ENCODE data around the gene KCNH1. TPM values are rescaled to one million over a fixed set of nuclear protein-coding genes. Genes with fewer than 3 reads are reported as not detected.
"Not testable (repeated sequence)": the region's sequence is repeated elsewhere in the genome, so short reads cannot be mapped to it uniquely, and the experiment has no call there.

The KCNH1 gene
- total RNA-seq, 1 donor from 2014 or later, result 0.08 TPM

DNA sequence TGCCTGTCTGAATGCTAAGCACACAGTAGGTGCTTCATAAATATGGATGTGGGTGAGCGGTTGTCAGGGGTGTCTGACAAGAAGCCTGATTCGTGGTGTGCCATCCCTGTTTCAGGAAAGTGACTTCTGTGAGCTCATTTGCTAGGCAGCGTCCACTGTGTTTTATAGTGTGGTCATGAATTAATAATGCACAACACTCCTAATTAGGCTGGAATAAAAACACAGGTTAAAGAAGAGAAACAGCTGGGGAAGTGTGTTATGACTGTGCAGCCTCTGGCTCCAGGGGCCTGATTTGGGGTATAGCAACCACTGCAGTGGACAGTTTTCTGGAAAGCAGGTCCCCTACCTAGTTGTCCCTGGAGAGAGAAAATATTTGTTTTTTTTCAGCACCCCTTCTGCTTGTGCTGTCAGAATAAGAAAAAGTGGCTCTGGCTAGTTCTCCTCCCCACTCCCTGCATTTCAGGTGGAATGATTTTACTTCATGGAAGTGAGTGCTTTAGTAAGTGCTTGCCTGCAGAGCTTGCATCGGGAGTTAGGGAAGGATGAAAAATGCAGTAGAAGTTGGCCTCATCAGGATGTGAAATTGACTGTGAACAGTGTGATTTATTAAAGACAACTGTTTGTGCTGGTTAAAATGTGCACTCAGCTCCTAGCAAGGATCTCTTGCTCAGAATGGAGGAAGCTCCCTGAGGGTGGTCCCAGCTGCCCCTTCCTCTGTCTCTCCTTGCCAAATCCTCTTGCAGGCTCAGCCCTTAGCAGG is 471.5 kb downstream of the KCNH1 start:
- DNase-seq (ENCODE audit: low spot score) (no peak), ATAC-seq (no peak)

DNA sequence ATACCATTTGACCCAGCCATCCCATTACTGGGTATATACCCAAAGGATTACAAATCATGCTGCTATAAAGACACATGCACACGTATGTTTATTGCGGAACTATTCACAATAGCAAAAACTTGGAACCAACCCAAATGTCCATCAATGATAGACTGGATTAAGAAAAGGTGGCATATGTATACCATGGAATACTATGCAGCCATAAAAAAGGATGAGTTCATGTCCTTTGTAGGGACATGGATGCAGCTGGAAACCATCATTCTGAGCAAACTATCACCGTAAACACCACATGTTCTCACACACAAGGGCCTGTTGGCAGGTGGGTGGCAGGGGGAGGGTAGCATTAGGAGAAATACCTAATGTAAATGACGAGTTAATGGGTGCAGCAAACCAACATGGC is 472.4 kb downstream of the KCNH1 start:
- ATAC-seq; DNase-seq (ENCODE audit: low spot score): not testable (repeated sequence)

DNA sequence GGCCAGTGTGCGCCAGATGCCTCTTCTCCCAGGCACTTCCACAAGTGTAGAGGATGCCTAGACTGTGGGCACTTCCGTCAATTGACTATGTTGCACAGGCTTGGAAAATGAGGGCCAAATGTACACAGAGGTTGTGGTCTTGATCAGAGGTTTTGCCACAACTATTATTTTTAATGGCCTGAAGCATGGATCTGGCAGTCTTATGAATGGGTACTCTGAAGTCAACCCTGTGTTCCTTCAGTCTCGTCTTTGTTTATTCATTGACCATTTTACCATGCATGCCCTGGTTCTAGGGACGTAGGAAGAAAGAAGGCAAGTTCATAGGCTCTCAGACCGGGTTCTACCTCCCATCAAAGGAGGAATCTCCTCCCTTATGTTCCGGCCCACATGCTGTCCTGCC is 476.1 kb downstream of the KCNH1 start:
- ATAC-seq, result no peak
- no peak for DNase-seq (ENCODE audit: low spot score)

DNA sequence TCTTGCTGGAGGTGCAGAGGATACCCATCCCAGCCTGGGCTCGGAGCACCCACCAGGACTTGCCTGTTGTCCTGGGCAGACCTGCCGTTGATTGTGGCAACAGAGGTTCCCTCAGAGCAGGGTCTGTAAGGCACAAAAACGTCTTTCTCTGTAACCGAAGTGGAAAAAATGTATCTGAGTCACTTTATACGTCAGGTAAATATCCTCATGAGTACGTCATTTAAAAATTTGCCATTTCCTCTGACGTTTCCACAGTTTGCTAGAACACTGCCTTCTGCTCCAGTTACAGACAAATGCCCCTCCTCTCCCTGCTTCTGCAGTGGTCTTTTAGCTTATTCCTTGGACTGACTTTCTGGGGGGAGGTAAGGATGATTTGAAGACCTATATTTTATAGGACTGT is 478.4 kb downstream of the KCNH1 start:
- DNase-seq (ENCODE audit: low spot score), result no peak
- no peak for ATAC-seq

DNA sequence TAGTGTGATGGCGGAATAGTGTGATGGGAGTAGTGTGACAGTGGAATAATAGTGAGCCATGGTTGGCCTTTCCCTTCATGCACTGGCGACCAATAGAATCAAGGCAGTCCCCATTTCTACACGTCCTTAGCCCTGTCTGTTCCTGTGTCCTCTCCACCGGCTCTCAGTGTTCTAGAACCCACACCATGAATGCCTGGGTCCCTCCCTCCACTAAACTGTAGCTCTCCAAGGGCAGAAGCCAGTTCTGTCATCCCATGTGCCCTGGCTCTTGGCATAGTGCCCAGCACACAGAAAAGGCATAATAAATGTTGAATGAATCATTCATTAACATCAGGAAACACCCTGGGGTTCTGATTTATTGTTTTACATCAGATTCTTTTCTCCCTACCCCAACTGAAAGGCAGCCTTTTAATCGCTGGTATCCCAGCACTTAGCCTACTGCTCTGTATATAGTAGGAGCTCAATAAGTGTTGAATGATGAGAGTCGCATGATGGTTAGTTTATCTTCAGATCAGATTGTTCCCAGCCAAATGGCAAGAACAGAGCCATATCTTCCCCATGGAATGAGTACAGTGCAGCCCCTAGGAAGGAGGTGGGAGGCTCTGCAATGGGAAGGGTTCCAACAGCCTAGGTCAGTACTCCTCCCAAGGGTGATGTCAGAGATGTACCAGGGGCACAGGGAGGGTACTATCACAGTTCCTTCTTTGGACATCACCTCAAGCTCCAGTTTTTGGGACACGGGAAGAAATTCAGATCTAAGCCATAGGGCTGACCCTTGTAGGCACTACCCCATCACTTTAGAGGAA is 479.6 kb downstream of the KCNH1 start:
- DNase-seq (ENCODE audit: low spot score) (no peak), ATAC-seq (no peak)

DNA sequence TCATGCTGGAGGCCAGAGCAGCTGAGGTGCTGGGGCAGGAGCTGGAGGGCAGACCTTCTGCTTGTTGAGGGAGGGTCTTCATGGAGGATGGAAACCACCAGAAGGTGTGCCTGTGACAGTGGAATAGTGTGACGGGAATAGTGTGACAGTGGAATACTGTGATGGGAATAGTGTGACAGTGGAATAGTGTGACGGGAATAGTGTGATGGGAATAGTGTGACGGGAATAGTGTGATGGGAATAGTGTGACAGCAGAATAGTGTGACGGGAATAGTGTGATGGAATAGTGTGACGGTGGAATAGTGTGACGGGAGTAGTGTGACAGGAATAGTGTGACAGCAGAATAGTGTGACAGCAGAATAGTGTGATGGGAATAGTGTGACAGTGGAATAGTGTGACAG is 480.2 kb downstream of the KCNH1 start:
- ATAC-seq (peak; percentile 56), DNase-seq (ENCODE audit: low spot score) (no peak)

DNA sequence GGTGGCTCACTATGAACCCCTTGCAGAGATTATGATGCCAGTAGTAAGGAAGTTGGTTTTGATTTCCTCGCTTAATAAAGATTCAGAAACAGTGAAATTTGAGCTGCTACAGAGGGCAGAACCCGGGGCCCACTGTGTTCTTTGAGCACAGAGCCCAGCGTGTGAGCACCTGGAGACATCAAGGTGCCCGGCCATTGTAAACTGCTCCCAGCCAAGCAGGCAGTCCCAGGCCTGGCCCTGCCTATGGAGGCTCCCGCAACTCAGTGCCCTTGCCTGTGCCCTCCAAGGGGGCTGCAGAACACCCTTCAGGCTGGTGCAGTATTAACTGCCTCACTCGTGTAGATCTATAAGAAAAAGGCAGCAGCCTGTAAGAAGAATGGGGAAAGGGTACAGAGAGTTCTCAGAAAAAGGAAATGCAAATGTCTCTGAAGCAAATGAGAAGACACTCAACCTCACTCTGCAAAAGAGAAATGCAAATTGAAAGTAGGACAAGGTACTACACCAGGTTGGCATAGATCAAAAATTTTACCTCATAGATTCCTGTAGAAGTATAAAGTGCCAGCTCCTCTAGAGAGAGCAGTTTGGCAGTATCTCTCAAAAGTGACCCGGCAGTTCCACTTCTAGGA is 481.5 kb downstream of the KCNH1 start:
- ATAC-seq, result no peak
- DNase-seq (ENCODE audit: low spot score), result no peak

DNA sequence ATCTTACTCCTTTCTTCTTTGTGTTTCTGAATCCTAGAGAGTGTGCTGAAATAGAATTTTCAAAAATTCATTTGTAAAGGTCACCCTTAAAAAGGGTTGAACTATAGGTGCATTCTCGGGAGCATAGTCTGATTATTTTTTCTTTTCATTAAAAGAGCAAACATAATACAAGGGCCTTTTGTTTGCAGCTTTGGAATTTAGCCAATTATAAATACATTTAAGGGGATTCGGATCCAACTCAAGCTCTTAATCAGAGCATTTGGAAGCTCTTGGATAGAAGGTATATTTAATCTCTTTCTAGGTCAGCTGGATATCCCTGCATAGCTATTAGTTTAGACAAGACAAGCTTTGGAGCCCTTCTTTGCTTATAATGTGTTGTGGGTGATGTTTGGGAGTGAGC is 483.5 kb downstream of the KCNH1 start:
- DNase-seq (ENCODE audit: low spot score), result no peak
- no peak for ATAC-seq

DNA sequence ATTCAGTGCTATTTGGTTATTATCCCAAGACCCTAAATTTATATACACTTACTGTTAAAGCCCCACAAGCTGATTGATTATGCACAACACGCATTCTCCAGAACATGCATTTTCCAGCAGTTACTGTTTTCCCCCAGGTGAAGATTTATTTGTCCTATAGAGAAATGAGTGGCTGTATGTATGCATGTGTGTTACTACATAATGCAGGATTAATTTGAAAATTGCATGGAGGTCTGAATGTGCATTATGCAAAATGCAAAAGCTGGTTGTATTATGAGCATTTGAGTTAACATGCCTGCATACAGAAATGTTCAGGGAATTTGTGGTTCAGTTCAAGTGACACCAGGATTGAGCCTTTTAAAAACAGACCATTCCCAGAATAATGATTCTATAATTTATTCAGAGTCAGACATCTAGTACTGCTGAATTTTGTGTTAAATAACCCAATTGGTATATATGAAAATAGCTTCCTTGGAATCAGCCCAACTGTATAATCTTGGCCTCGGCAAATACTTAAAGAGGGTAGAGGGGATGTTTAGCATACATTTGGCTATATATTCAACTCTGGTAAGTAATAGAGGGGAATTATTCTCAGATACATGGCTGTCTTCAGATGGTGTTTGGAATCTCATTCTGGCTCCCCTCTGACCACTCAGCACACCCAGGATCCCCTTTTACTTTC is 485.2 kb downstream of the KCNH1 start:
- ATAC-seq (no peak), DNase-seq (ENCODE audit: low spot score) (no peak)

DNA sequence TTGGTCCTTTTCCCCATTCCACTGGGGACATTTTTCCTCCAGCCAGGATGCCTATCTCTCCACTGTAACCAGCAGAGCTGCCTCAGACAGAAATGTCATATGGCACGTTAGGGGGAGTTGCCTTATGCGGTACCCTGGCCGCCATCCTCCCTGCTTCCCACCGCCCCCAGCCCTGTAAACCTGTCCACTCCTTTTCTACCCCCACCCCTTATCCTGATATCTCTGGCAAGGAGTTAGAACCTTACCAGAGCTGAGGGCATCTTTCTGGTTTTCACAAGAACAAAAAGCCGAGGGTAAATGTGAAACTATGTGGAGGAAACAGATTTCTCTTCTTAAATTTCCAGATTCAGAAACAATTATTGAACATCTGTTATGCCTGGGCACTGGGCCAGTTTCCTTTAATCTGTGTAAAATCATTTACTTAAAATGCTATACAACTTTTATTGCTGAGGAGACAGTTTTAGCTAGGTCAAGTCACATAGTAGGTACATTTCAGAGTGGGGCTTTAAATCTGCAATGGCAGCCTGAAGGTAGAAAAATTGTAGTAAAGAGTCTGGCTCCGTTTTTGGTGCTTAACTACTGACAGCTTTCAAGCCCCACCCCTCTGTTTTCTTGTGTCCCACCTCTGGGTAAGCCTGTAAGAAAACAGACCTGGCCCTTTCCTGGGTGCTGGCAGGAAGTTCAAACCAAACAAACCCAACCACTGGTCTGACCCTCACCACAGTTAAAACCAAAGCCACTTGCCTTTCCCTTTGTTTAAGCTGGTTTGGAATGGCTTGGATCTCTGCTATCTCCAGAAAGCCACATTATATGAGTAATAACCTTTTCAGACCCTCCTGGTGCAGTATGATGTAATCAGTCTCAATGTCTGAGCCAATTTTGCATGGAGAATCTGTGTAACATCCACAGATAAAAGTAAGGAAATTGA is 486.3 kb downstream of the KCNH1 start:
- DNase-seq (ENCODE audit: low spot score), result no peak
- no peak for ATAC-seq

DNA sequence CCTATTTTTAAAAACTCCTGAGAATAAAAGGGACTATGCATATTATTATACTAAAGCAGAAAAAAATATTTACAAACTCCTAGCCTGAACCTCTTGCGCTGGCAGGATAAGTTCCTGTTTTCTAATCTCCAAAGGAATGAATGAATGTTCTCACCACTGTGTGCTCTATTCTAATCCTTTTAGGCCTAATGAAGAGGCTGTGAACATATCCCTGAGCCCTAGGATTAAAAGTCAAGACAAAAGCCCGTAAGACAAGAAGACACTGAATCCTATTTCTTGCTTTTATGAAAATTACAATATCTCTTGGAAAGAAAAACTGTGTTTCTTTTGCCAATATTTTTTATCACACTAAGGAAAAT is 487.7 kb downstream of the KCNH1 start:
- no peak for ATAC-seq
- DNase-seq (ENCODE audit: low spot score), result no peak

DNA sequence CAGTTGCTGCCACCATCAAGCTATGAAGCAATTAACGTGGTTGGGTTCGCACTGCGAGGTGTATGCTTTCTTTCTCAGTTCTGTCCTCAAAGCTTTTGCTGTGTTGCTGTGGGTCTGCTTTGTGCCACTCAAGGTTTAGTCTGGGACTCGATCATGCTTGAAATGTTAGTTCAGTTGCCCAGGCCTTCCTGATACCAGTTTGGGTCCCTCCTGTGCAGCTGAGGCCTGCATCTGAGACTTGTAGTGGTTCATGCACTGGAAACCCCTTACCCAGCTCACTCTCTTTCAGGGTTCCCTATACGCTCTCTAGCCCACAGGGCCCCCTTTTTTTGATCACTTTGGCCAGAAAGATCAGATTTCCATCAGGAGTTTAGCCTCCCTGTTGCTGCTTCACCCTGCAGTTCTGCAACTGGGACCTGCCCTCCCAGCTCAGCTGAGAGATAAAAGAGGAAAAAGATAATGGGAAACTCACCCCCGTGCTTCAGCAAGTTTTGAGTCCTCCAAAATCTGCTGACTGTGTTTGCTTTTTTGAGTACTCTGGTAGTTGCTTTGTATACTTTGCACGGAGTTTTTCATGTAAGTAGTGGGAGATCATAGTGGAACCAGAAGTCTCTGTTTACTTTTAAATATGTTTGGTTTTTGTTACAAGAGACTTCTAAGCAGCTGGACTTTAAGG is 488.2 kb downstream of the KCNH1 start:
- no peak for DNase-seq (ENCODE audit: low spot score)
- ATAC-seq, result no peak

DNA sequence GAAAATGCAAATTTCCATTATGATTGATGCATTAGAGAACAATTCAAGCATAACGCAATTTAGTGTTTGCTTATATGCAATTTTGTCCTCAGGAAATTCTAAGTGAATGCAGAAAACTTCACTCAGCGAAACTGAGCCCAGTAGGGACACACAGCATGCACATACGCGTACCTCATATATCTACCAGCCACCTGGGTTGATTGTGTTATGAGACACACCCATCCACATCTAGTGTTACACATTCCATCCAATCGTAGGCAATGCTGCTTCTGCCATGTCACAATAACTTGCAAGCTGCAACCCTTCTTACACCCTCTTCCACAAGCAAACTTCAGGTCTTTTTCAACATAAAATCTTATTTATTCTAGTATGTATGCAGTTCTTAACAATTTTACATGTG is 492.4 kb downstream of the KCNH1 start:
- ATAC-seq, result no peak
- DNase-seq (ENCODE audit: low spot score), result no peak

DNA sequence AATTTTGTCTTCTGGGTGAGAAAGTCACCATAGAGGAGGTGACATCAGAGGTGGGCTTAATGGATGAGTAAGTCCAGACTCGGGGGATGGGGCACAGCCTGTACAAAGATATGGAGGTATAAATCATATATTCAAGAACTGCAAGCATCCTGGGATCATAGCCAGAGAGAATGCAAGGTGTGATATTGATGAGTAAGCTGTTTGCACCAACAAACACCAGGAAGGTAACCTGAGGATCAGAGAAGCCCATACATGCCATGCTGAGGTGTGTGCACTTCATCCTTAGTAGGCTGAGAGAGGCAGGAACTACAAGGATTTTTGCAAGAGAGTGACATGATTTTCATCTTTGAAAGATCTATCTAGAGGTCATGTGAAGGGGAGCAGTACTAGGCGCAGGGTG is 498.8 kb downstream of the KCNH1 start:
- DNase-seq (ENCODE audit: low spot score) (no peak), ATAC-seq (no peak)

DNA sequence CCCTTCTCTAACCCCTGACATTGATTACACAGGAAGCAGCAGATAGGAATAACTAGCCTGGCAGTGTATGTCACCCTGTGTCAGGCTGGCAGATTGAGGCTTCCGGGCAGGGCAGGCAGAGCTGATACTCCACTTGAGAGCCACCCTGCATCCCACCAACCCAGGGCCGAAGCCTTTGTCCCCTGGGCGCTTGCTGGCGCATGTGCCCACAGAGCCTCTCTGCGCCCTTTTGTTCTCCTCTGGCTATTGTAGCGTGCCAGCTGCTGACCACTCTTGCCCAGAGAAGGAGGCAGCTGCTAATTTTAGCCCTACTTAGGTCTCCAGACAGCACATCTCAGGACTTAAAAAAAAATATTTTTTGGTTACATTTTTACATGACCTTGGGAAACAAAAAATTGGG is 500.3 kb downstream of the KCNH1 start:
- ATAC-seq (no peak), DNase-seq (ENCODE audit: low spot score) (no peak)

DNA sequence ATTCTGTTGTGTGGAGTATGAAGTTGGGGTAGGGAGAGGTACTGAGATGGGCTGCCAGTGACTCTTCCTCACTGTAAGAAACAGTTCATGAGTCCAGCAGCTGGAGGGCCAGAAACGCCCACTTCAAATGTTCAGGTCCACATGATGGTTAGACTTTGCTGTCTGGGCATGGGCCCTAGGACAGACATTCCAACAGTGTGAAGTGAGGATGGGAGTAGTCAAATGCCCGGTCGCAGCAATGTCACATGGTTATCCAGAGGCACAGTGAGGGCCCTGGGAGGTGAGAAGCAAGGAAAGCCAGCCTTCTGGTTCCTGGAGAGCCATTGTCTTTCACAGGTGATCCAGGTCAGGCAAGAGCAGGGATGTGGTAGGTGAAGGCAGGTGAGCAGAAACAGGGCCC is 500.8 kb downstream of the KCNH1 start:
- ATAC-seq (no peak), DNase-seq (ENCODE audit: low spot score) (no peak)

DNA sequence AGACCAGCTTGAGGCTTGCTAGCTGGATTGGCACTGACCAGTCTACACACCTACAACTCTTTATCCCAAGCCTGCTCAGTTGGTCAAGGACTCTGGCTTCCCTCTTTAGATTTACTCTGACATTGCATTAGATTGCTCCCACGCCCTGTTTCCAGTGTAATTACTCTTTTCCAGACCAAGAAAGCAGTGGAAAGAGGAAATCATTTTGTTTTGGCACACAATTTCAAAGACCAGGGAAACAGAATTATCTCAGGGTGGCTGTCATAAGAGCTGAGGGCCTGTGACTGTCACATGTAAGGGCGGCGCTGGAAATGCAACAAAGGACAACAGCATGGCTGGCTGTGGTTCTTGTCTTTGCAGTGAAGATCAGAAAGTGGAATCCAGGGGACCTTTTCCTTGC is 502.5 kb downstream of the KCNH1 start:
- DNase-seq (ENCODE audit: low spot score), result no peak
- no peak for ATAC-seq

DNA sequence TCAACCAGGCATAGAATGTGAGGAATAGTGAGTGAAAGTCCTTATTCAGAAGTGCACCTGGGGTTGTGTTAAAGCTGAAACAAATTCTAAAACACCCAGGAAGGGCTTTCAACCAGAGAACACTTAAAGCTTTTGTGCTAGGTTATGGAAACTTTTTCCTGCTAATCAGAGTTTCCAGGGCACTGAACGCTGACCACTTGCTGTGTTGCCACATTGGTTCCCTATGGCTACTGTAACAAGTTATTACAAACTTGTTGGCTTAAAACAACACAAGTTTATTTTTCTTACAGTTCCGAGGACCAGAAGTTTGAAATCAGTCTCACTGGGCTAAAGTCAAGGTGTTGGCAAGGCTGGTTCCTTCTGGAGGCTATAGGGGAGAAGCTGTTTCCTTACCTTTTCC is 504.7 kb downstream of the KCNH1 start:
- DNase-seq (ENCODE audit: low spot score) (no peak), ATAC-seq (no peak)

DNA sequence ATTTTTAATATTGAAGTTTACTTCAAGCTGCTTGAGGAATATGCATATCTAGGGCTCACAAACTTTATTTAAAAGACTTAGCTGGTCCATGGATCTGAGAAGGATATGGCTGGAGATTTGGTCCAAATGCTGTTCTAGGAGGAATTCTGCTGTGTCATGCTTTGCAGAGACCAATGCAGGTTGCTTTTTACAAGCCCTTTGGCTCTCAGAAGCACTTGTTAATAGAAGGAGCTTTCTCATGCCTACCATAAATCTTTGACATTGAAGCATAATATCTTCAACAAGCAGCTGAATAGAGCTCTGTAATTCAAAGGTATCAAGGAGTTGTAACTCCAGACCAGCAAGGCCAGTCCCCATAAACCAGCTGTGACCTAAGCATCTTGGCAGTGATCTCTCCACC is 506.2 kb downstream of the KCNH1 start:
- ATAC-seq (no peak), DNase-seq (ENCODE audit: low spot score) (no peak)

Measured in left lobe of liver (tissue), 2 donors.